Mesendoderm (in vitro differentiated cells): ENCODE measurements around the gene FAM177A1.

ENCODE experiments used
- DNase-seq: peaks from one replicate; pipeline ENCODE4 v3.0.0; 2013
- H2AK5ac ChIP-seq: 2 replicates; pipeline ENCODE4 v1.6.1; 2013; ENCODE audit warnings: low read length, inconsistent platforms
- H2BK120ac ChIP-seq: 2 replicates; pipeline ENCODE4 v1.6.1; 2013; ENCODE audit warnings: low read depth, mild to moderate bottlenecking, low read length, moderate library complexity, mixed read lengths
- H2BK15ac ChIP-seq: replicated peaks from 2 replicates; pipeline ENCODE4 v1.6.1; 2013; ENCODE audit warnings: low read depth, mild to moderate bottlenecking, moderate library complexity
- H2BK5ac ChIP-seq: 2 replicates; pipeline ENCODE4 v1.6.1; 2013; ENCODE audit warnings: low read length, inconsistent platforms
- H3K18ac ChIP-seq: 2 replicates; pipeline ENCODE4 v1.6.1; 2013; ENCODE audit warnings: mild to moderate bottlenecking, low read length, mixed read lengths
- H3K23ac ChIP-seq: one replicate; pipeline ENCODE4 v1.6.1; 2013; ENCODE audit warnings: low read length
- H3K27ac ChIP-seq: 2 replicates; pipeline ENCODE4 v1.5.1; 2013; ENCODE audit warnings: low read depth, mild to moderate bottlenecking, inconsistent platforms, low read length, moderate library complexity
- H3K27me3 ChIP-seq: 2 replicates; pipeline ENCODE4 v1.6.1; 2013; ENCODE audit warnings: low read length, control low read depth, mild to moderate bottlenecking, inconsistent platforms; ENCODE audit not compliant: insufficient read depth, poor library complexity
- H3K36me3 ChIP-seq: 2 replicates; pipeline ENCODE4 v1.6.1; 2013; ENCODE audit warnings: low read length, inconsistent platforms; ENCODE audit not compliant: control insufficient read depth, insufficient read depth
- H3K4ac ChIP-seq: one replicate; pipeline ENCODE4 v1.6.1; 2013; ENCODE audit warnings: low read depth, mild to moderate bottlenecking, low read length, moderate library complexity
- H3K4me1 ChIP-seq: 2 replicates; pipeline ENCODE4 v1.6.1; 2013; ENCODE audit warnings: low read depth, low read length, inconsistent platforms; ENCODE audit not compliant: control insufficient read depth
- H3K4me2 ChIP-seq: 2 replicates; pipeline ENCODE4 v1.6.1; 2013; ENCODE audit warnings: low read length
- H3K4me3 ChIP-seq: 2 replicates; pipeline ENCODE4 v1.5.1; 2013; ENCODE audit warnings: mild to moderate bottlenecking, low read length
- H3K56ac ChIP-seq: one replicate; pipeline ENCODE4 v1.6.1; 2013; ENCODE audit warnings: low read length
- H3K79me1 ChIP-seq: 2 replicates; pipeline ENCODE4 v1.6.1; 2013; ENCODE audit warnings: low read length, inconsistent platforms
- H3K79me2 ChIP-seq: 2 replicates; pipeline ENCODE4 v1.6.1; 2013; ENCODE audit warnings: mild to moderate bottlenecking, low read length; ENCODE audit not compliant: control insufficient read depth, insufficient read depth
- H3K9ac ChIP-seq: 2 replicates; pipeline ENCODE4 v1.6.1; 2013; ENCODE audit warnings: low read length, inconsistent platforms
- H4K5ac ChIP-seq: one replicate; pipeline ENCODE4 v1.6.1; 2013; ENCODE audit warnings: low read length
- H4K8ac ChIP-seq: one replicate; pipeline ENCODE4 v1.6.1; 2013; ENCODE audit warnings: low read depth, mild to moderate bottlenecking, control low read depth, low read length, moderate library complexity
- WGBS: extraction: QIAGEN DNeasy Blood & Tissue Kit; methylation state at CpG from one replicate; pipeline ENCODE4 v1.1.7; 2013; ENCODE audit warnings: low lambda C conversion rate, missing lambda C conversion rate; ENCODE audit not compliant: insufficient coverage; ENCODE audit errors: extremely low coverage; 5-methylcytosine and 5-hydroxymethylcytosine counted together

Gene FAM177A1

DNA sequence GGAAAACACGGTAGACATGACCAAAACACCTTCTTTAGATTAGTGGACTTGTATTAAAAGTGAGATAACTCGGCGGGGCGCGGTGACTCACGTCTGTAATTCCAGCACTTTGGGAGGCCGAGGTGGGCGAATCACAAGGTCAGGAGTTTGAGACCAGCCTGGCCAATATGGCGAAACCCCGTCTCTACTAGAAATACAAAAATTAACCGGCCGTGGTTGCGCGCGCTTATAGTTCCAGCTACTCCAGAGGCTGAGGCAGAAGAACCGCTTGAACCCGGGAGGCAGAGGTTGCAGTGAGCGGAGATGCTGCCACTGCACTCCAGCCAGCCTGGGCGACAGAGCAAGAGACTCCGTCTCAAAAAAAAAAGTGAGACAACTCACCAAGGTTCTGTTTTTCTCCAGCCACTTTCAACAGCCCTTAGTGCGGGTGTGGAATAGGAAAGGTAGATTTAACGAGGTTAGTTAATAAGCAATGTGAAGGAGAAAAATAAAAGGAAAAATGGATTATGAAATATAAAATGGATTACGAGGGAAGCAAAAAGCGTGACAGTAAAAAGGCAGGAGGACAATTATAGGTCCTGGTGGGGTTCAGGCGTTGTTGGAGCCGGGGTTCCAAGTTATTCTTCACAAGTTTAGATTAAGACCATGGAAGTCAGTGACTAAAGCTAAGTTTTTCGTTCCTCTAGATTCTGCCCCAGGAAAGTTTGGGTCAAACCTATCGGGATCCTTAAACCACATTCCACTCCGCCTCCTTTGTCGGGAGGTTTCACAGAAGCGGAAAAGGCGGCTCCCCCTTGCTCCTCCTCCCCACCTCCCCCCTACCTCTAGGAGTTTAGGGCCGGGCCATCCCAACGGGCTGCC is 75.2 kb downstream of the FAM177A1 start:
- 100% methylated on average over 3 of the region's 34 CpGs for WGBS
- no peaks in the 10 kb centered on the region for H3K27me3 ChIP-seq
- H3K18ac ChIP-seq: no peak overlapping the region

DNA sequence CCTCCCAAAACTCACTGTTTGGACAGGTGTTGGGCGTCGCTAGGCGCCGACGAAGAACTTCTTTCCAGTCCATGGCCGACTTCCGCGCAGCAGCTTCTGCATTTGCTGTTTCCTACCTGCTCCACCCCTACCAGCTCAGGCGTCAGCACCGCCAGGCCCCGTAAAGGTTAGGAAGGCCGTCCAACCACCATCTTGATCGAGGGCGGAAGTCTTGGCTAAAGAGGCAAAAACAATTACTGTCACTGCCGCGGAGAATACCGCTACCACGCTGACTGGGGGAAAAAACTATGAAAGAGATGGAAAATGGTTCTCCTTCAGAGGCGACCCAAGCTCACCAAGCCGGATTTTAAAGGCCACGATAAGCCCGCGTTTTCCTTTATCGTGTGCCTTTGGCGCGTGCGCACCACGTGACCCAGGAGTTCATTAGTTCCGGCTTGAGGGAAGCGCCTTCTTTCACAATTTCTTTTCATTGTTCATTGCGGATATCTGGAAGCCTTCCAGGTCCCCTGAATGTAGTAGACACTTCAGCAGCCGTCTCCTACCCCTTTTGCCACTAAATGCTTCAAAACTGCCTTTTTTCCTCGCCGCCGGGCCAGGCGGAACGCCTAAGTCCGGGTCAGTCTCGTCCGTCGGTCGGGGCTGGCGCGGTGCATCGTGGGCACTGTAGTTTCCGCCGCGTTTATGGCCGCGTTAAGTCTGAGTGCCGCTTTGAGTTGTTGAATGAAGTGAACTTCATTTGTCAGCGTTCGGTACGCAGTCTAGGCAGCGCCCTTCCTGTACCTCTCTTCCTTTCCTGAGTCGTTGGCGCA is 76.0 kb downstream of the FAM177A1 start, which contains the start of the genes PPP2R3C and PRORP:
TSS of gene PPP2R3C (minus strand) at position 104 of the 809 bp plus-strand sequence. CDS start at position 73, 31 bp downstream.
TSS of gene PRORP (plus strand) at position 666 of the 809 bp plus-strand sequence. CDS start 694 bp downstream, outside the sequence.
- peak within 1 kb of the TSS; percentile 73 for H3K18ac ChIP-seq
- H3K4me3 ChIP-seq: peak within 1 kb of the TSS; percentile 100
- H3K4me1 ChIP-seq: peaks cover 1% of the 10 kb centered on the region
- peak within 1 kb of the TSS; percentile 92 for H3K4me2 ChIP-seq
- peak; percentile 99 for DNase-seq
- peak within 1 kb of the TSS; percentile 97 for H4K5ac ChIP-seq
- H2BK15ac ChIP-seq: no peak within 1 kb of the TSS
- peak within 1 kb of the TSS; percentile 97 for H2BK5ac ChIP-seq
- peak within 1 kb of the TSS; percentile 22 for H3K4ac ChIP-seq
- no peak within 1 kb of the TSS for H2BK120ac ChIP-seq
- H3K23ac ChIP-seq: no peak within 1 kb of the TSS
- no peak within 1 kb of the TSS for H4K8ac ChIP-seq
- H3K36me3 ChIP-seq: no peaks in the 10 kb centered on the region
- peak within 1 kb of the TSS; percentile 100 for H3K56ac ChIP-seq
- no peak within 1 kb of the TSS for H2AK5ac ChIP-seq
- H3K27me3 ChIP-seq: no peaks in the 10 kb centered on the region
- peak within 1 kb of the TSS; percentile 58 for H3K27ac ChIP-seq
- peaks cover 2% of the 10 kb centered on the region for H3K79me1 ChIP-seq
- H3K79me2 ChIP-seq: no peaks in the 10 kb centered on the region
- H3K9ac ChIP-seq: peak within 1 kb of the TSS; percentile 99
- no CpG with 5 or more reads among the region's 57 CpGs for WGBS

More for the DNA sequence above, 75.2 kb downstream of the FAM177A1 start:
- H3K4me3 ChIP-seq: peak overlapping the region; percentile 100
- H3K79me1 ChIP-seq: peaks cover under 1% of the 10 kb centered on the region
- H3K4me2 ChIP-seq: peak overlapping the region; percentile 64
- no peak overlapping the region for H4K5ac ChIP-seq
- H2BK5ac ChIP-seq: no peak overlapping the region
- H3K56ac ChIP-seq: peak overlapping the region; percentile 100
- H2BK120ac ChIP-seq: no peak overlapping the region
- no peak for DNase-seq
- peak overlapping the region; percentile 99 for H3K9ac ChIP-seq
- H2BK15ac ChIP-seq: no peak overlapping the region
- no peak overlapping the region for H3K23ac ChIP-seq
- H3K27ac ChIP-seq: peak overlapping the region; percentile 58
- no peaks in the 10 kb centered on the region for H3K36me3 ChIP-seq
- H3K79me2 ChIP-seq: no peaks in the 10 kb centered on the region
- no peak overlapping the region for H2AK5ac ChIP-seq
- H3K4ac ChIP-seq: no peak overlapping the region
- peaks cover 1% of the 10 kb centered on the region for H3K4me1 ChIP-seq
- no peak overlapping the region for H4K8ac ChIP-seq

DNA sequence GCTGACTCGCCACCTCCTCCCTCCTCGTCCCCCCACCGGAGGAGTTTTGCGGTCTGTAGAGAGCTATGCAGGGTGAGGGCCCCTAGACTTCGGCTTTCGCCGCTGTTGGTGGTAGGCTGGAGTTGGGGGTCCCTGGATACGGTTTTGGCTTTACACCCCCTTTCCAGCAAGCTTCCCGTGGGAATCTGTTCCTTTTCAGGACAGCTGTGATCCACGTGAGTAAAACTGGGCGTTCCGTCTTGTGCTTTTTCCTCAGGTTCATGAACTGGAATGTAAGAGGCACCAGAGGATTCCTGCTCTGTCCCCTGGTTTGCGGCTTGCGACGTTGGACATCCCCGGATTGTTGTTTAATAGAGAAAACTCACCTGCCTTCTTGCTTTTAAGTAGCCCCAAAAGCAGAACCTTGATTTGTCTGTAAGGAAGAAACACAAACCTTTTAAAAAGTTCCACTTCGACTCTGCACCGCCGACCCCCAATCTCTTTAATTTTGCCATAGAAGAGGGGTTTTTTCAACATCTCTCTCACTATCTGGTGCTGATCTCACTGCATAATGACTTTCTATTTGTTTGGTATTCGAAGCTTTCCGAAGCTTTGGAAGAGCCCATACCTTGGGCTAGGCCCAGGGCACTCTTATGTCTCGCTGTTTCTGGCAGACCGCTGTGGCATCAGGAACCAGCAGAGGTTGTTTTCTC is 76.8 kb downstream of the FAM177A1 start:
- no peak overlapping the region for H4K5ac ChIP-seq
- no peak overlapping the region for H2BK120ac ChIP-seq
- no peak overlapping the region for H4K8ac ChIP-seq
- H3K79me2 ChIP-seq: no peaks in the 10 kb centered on the region
- H3K23ac ChIP-seq: no peak overlapping the region
- H2BK5ac ChIP-seq: no peak overlapping the region
- peak overlapping the region; percentile 99 for H3K9ac ChIP-seq
- no peak overlapping the region for H3K4ac ChIP-seq
- no peak overlapping the region for H2AK5ac ChIP-seq
- H3K79me1 ChIP-seq: peaks cover 2% of the 10 kb centered on the region
- peak overlapping the region; percentile 92 for H3K4me2 ChIP-seq
- H3K27ac ChIP-seq: peak overlapping the region; percentile 58
- no peaks in the 10 kb centered on the region for H3K36me3 ChIP-seq
- H3K27me3 ChIP-seq: no peaks in the 10 kb centered on the region
- H3K56ac ChIP-seq: peak overlapping the region; percentile 100
- H3K4me1 ChIP-seq: peaks cover 1% of the 10 kb centered on the region
- peak; percentile 74 for DNase-seq
- peak overlapping the region; percentile 100 for H3K4me3 ChIP-seq
- WGBS: no CpG with 5 or more reads among the region's 23 CpGs
- H3K18ac ChIP-seq: peak overlapping the region; percentile 7
- no peak overlapping the region for H2BK15ac ChIP-seq

DNA sequence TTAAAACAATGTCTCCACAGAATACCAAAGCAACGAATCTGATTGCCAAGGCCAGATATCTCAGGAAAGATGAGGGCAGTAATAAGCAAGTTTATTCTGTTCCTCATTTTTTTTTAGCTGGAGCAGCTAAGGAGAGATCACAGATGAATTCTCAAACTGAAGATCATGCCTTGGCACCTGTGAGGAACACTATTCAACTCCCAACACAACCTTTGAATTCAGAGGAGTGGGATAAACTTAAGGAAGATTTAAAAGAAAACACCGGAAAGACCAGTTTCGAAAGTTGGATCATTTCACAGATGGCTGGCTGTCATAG is 77.3 kb downstream of the FAM177A1 start:
- WGBS: no CpG with 5 or more reads among the region's 3 CpGs
- peak overlapping the region; percentile 92 for H3K4me2 ChIP-seq
- H3K23ac ChIP-seq: no peak overlapping the region
- peak overlapping the region; percentile 100 for H3K56ac ChIP-seq
- no peaks in the 10 kb centered on the region for H3K27me3 ChIP-seq
- H3K9ac ChIP-seq: peak overlapping the region; percentile 99
- H2BK15ac ChIP-seq: no peak overlapping the region
- no peak overlapping the region for H3K4ac ChIP-seq
- no peaks in the 10 kb centered on the region for H3K79me2 ChIP-seq
- H2BK5ac ChIP-seq: no peak overlapping the region
- H3K4me3 ChIP-seq: peak overlapping the region; percentile 100
- H3K36me3 ChIP-seq: no peaks in the 10 kb centered on the region
- H3K27ac ChIP-seq: no peak overlapping the region
- H3K79me1 ChIP-seq: peaks cover 2% of the 10 kb centered on the region
- no peak overlapping the region for H4K8ac ChIP-seq
- DNase-seq: no peak
- H2AK5ac ChIP-seq: no peak overlapping the region
- no peak overlapping the region for H2BK120ac ChIP-seq
- no peak overlapping the region for H3K18ac ChIP-seq
- no peak overlapping the region for H4K5ac ChIP-seq
- H3K4me1 ChIP-seq: peaks cover 1% of the 10 kb centered on the region

DNA sequence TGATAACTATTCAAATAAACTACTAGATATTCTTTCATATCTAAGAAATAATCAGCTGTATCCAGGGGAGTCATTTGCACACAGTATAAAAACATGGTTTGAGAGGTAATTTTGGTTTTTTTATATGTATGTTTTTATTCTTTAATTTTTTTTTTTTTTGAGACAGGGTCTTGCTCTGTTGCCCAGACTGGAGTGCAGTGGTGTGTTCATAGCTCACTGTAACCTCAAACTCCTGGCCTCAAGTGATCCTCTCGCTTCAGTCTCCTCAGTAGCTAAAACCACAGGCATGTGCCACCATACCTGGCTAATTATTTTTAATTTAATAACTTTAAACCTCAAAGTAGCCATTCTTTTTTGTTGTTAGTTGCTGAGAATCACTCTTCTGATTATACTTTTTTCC is 78.1 kb downstream of the FAM177A1 start:
- peaks cover 1% of the 10 kb centered on the region for H3K4me1 ChIP-seq
- no peaks in the 10 kb centered on the region for H3K79me2 ChIP-seq
- no peak overlapping the region for H3K18ac ChIP-seq
- H2AK5ac ChIP-seq: no peak overlapping the region
- no peak for DNase-seq
- H3K56ac ChIP-seq: no peak overlapping the region
- WGBS: no CpG with 5 or more reads among the region's 1 CpG
- H2BK5ac ChIP-seq: no peak overlapping the region
- no peak overlapping the region for H3K27ac ChIP-seq
- H3K4me2 ChIP-seq: no peak overlapping the region
- H4K8ac ChIP-seq: no peak overlapping the region
- H3K79me1 ChIP-seq: peaks cover 2% of the 10 kb centered on the region
- no peaks in the 10 kb centered on the region for H3K36me3 ChIP-seq
- H3K9ac ChIP-seq: no peak overlapping the region
- no peak overlapping the region for H3K23ac ChIP-seq
- no peak overlapping the region for H3K4me3 ChIP-seq
- no peak overlapping the region for H4K5ac ChIP-seq
- no peak overlapping the region for H2BK15ac ChIP-seq
- H3K4ac ChIP-seq: no peak overlapping the region
- H3K27me3 ChIP-seq: no peaks in the 10 kb centered on the region
- no peak overlapping the region for H2BK120ac ChIP-seq
